ENCODE measurements around the gene LRRIQ1. TPM values are rescaled to one million over a fixed set of nuclear protein-coding genes. Genes with fewer than 3 reads are reported as not detected.
A peak's percentile ranks its signal among the peaks of the same experiment; 100 is the strongest.

LRRIQ1 gene
- total and polyA plus RNA-seq, 2 of the 8 experiments (the other 6 are each of a cell fraction or from before 2014, with no cell fraction given) = 0.24 to 0.76 TPM

- H3K27me3 ChIP-seq (replicated peaks in 1 of 4; ENCODE audit: control insufficient read depth in 3 of 4, extremely low read depth in 1 of 4, insufficient read depth in 3 of 4, low read length in 3 of 4) = peaks cover 30 to 36% (median 34%) of the 10 kb centered on the region in 4 experiments
- H3K14ac ChIP-seq (ENCODE audit: insufficient read length) = no peak overlapping the region
- H4K8ac ChIP-seq (ENCODE audit: extremely low read depth, insufficient read depth, low read length) = no peak overlapping the region
- H3K36me3 ChIP-seq (ENCODE audit: control insufficient read depth in 2 of 4, insufficient read depth in 4 of 4, low read length in 3 of 4) = no peaks in the 10 kb centered on the region
- WGBS, 2 experiments (ENCODE audit: extremely low coverage in 1 of 2, insufficient coverage in 1 of 2, insufficient read length in 1 of 2, insufficient replicate concordance in 2 of 2, low coverage in 1 of 2, low lambda C conversion rate in 2 of 2, missing lambda C conversion rate in 1 of 2) = 2% methylated on average over 15 of the region's 15 CpGs; no CpG with 5 or more reads in 1 of the 2 experiments
- DNase-seq (ENCODE audit: low read depth in 1 of 2, low spot score in 2 of 2) = no peak
- no peaks in the 10 kb centered on the region for H3K79me1 ChIP-seq (ENCODE audit: low read depth, low read length)
- H3K56ac ChIP-seq (replicated peaks; ENCODE audit: insufficient read length, low read depth, low read length) = no peak overlapping the region
- no peak overlapping the region for H4K91ac ChIP-seq (replicated peaks; ENCODE audit: insufficient read length, low read length)
- TF ChIP-seq USF2 (IDR thresholded peaks at IDR 0.05; ENCODE audit: low read length) = no peak
- no peak for TF ChIP-seq BCL11A (IDR thresholded peaks at IDR 0.05; ENCODE audit: low read depth in 2 of 2, low read length in 2 of 2)
- no peak for TF ChIP-seq NANOG (IDR thresholded peaks at IDR 0.05; ENCODE audit: insufficient read depth, low read depth, low read length, poor library complexity, severe bottlenecking)
- TF ChIP-seq KDM4A (IDR thresholded peaks at IDR 0.05; ENCODE audit: low read depth, low read length, severe bottlenecking) = no peak
- TF ChIP-seq CHD1 (IDR thresholded peaks at IDR 0.05; ENCODE audit: low read depth, low read length) = no peak
- no peak for TF ChIP-seq FOSL1 (IDR thresholded peaks at IDR 0.05; ENCODE audit: insufficient read depth, low read depth, low read length)
- no peak for TF ChIP-seq NRF1 (IDR thresholded peaks at IDR 0.05; ENCODE audit: low read depth, low read length)
- ChIA-PET CTCF (ENCODE audit: partially characterized antibody) (interaction anchor here (0.6 to 2.0 kb wide), 8 partner anchors 10 to 1010 kb away, joined by 3 to 5 read pairs (median 3); no protein-coding TSS in a partner anchor), POLR2A (ENCODE audit: partially characterized antibody) (interaction anchor here (1.1 kb wide), 2 partner anchors 245 to 370 kb away, joined by 3 read pairs; partner anchors contain the start of genes LRRIQ1 and TSPAN19)
- H4K5ac ChIP-seq (ENCODE audit: insufficient read length, low read depth, low read length) = no peak overlapping the region
- no peak for FAIRE-seq
- H2BK5ac ChIP-seq (ENCODE audit: low read depth, low read length) = no peak overlapping the region
- H3K23ac ChIP-seq (ENCODE audit: insufficient read length) = no peak overlapping the region
- H2BK20ac ChIP-seq (ENCODE audit: low read length) = no peak overlapping the region
- H2AFZ ChIP-seq (ENCODE audit: low read length) = peak overlapping the region; percentile 86
- no peak overlapping the region for H2BK120ac ChIP-seq (replicated peaks; ENCODE audit: low read depth, low read length)
- no peak overlapping the region for H3K18ac ChIP-seq (ENCODE audit: extremely low read depth, low read length)
- peak overlapping the region; percentile 79 to 88 for H3K4me2 ChIP-seq (ENCODE audit: insufficient read depth in 1 of 2, low read depth in 2 of 2, low read length in 2 of 2)
- no peaks in the 10 kb centered on the region for H3K9me3 ChIP-seq (ENCODE audit: insufficient read depth in 2 of 2, low read depth in 1 of 2, low read length in 1 of 2)
- H3K27ac ChIP-seq (ENCODE audit: low read depth, low read length) = no peak overlapping the region
- peaks cover 19% of the 10 kb centered on the region for H3K23me2 ChIP-seq (ENCODE audit: low read depth, low read length)
- H3K4ac ChIP-seq (replicated peaks; ENCODE audit: insufficient read length, low read depth, low read length) = no peak overlapping the region
- H2AK5ac ChIP-seq (ENCODE audit: low read depth, low read length) = no peak overlapping the region
- H2BK12ac ChIP-seq (ENCODE audit: low read depth, low read length) = no peak overlapping the region
- peak overlapping the region; percentile 68 to 86 (median 78) for H3K4me3 ChIP-seq (ENCODE audit: extremely low read depth in 1 of 4, insufficient read depth in 2 of 4, low read depth in 3 of 4, low read length in 4 of 4)
- H3K79me2 ChIP-seq (ENCODE audit: control insufficient read depth in 1 of 2, insufficient read depth in 2 of 2, low read length in 2 of 2) = no peaks in the 10 kb centered on the region
- H4K20me1 ChIP-seq (replicated peaks in 1 of 2; ENCODE audit: control insufficient read depth in 1 of 2, insufficient read depth in 2 of 2, low read length in 2 of 2) = peaks cover 0 to 8% of the 10 kb centered on the region in 2 experiments
- H3K4me1 ChIP-seq (replicated peaks in 1 of 4; ENCODE audit: control insufficient read depth in 3 of 4, insufficient read depth in 4 of 4, low read length in 3 of 4) = peaks cover 2 to 16% (median 5%) of the 10 kb centered on the region in 4 experiments
- peak overlapping the region in 3 of 4 experiments; percentile 14 to 69 (median 15); a peak in 4 of 7 replicates for H3K9ac ChIP-seq (replicated peaks in 1 of 4; ENCODE audit: extremely low read depth in 1 of 4, low read depth in 3 of 4, low read length in 3 of 4)
- no peak overlapping the region for H2BK15ac ChIP-seq (ENCODE audit: low read length)
Observed at GRCh38 chr12:85280984-85281630, 245.0 kb downstream of the LRRIQ1 start.

All from H1 (cell line).